Smooth muscle cell (in vitro differentiated cells): ENCODE results near the gene EDNRA. TPM values are rescaled to one million over a fixed set of nuclear protein-coding genes. Genes with fewer than 3 reads are reported as not detected.

Experiments used
- DNase-seq: peaks from one replicate; lab custom pipeline; 2025; ENCODE audit not compliant: unreplicated experiment; lab: John Stamatoyannopoulos, UW
- H2AFZ ChIP-seq: fragments of 200-600 bp; sonication (generic); 2 replicates; pipeline ENCODE4 v1.6.0; 2016; ENCODE audit warnings: antibody characterized with exemption, low read depth, mild to moderate bottlenecking
- H3F3A ChIP-seq: fragments of 200-600 bp; sonication (generic); 2 replicates; pipeline ENCODE4 v1.6.0; 2017; ENCODE audit warnings: antibody characterized with exemption, low read depth
- H3K27ac ChIP-seq: fragments of 200-600 bp; sonication (generic); 2 replicates; pipeline ENCODE4 v1.5.1; 2016; ENCODE audit warnings: low read depth, mild to moderate bottlenecking
- H3K27me3 ChIP-seq: fragments of 200-600 bp; sonication (generic); 2 replicates; pipeline ENCODE4 v1.6.1; 2016; ENCODE audit warnings: low read depth, mild to moderate bottlenecking
- H3K36me3 ChIP-seq: fragments of 200-600 bp; sonication (generic); 2 replicates; pipeline ENCODE4 v1.5.1; 2016; ENCODE audit warnings: low read depth
- H3K4me1 ChIP-seq: fragments of 200-600 bp; sonication (generic); 2 replicates; pipeline ENCODE4 v1.5.1; 2016; ENCODE audit warnings: low read depth
- H3K4me2 ChIP-seq: fragments of 200-600 bp; sonication (generic); 2 replicates; pipeline ENCODE4 v1.6.0; 2016; ENCODE audit warnings: mild to moderate bottlenecking
- H3K4me3 ChIP-seq: fragments of 200-600 bp; sonication (generic); 2 replicates; pipeline ENCODE4 v1.5.1; 2016; ENCODE audit warnings: mild to moderate bottlenecking
- H3K79me2 ChIP-seq: fragments of 200-600 bp; sonication (generic); 2 replicates; pipeline ENCODE4 v1.6.0; 2016; ENCODE audit warnings: low read depth, mild to moderate bottlenecking
- H3K9ac ChIP-seq: fragments of 200-600 bp; sonication (generic); 2 replicates; pipeline ENCODE4 v1.6.0; 2016; ENCODE audit warnings: low read depth
- H3K9me3 ChIP-seq: fragments of 200-600 bp; sonication (generic); replicated peaks from 2 replicates; pipeline ENCODE4 v1.5.1; 2016; ENCODE audit warnings: low read depth
- H4K20me1 ChIP-seq: fragments of 200-600 bp; sonication (generic); 2 replicates; pipeline ENCODE4 v1.6.0; 2016; ENCODE audit warnings: low read depth
- WGBS: methylation state at CpG from one replicate; pipeline ENCODE4 v1.1.7; 2016; ENCODE audit warnings: low lambda C conversion rate; 5-methylcytosine and 5-hydroxymethylcytosine counted together
- polyA plus RNA-seq: library from polyadenylated mRNA; unstranded; fragments of >200 nt; fragmentation: Nextera tagmentation; extraction: Ambion mirVana; gene quantifications from 2 replicates; pipeline ENCODE4 v1.2.1, GENCODE V29; 2016
- total RNA-seq: library from RNA; depleted of rRNA; stranded (reverse); fragments of >200 nt; gene quantifications from 2 replicates; pipeline ENCODE4 v1.2.3, GENCODE V29; 2014
- TF ChIP-seq, protein P1 (sequence below): fragments of 200-600 bp; sonication (generic); IDR thresholded peaks from 2 replicates; pipeline ENCODE4 v1.5.1; 2017; ENCODE audit warnings: borderline replicate concordance, mild to moderate bottlenecking, antibody characterized with exemption; ENCODE audit not compliant: insufficient read depth, poor library complexity, severe bottlenecking

EDNRA gene
- total and polyA plus RNA-seq, 2 experiments from 2014 or later = 4.8 to 8.6 TPM

GRCh38 chr4:147463065-147463464 is 17.8 kb upstream of the EDNRA start:
- WGBS = 90% methylated on average over 4 of the region's 4 CpGs
- H3K27me3 ChIP-seq = no peaks in the 10 kb centered on the region
- no peaks in the 10 kb centered on the region for H3K9me3 ChIP-seq
- H3K4me1 ChIP-seq = no peaks in the 10 kb centered on the region
- no peak overlapping the region for H3K4me3 ChIP-seq
- no peak overlapping the region for H3K27ac ChIP-seq
- H3K4me2 ChIP-seq = no peak overlapping the region
- H3K9ac ChIP-seq = no peak overlapping the region
- H2AFZ ChIP-seq = no peak overlapping the region
- no peaks in the 10 kb centered on the region for H4K20me1 ChIP-seq
- H3K36me3 ChIP-seq = no peaks in the 10 kb centered on the region
- no peak for DNase-seq
- no peaks in the 10 kb centered on the region for H3K79me2 ChIP-seq
- TF ChIP-seq, protein P1, sequence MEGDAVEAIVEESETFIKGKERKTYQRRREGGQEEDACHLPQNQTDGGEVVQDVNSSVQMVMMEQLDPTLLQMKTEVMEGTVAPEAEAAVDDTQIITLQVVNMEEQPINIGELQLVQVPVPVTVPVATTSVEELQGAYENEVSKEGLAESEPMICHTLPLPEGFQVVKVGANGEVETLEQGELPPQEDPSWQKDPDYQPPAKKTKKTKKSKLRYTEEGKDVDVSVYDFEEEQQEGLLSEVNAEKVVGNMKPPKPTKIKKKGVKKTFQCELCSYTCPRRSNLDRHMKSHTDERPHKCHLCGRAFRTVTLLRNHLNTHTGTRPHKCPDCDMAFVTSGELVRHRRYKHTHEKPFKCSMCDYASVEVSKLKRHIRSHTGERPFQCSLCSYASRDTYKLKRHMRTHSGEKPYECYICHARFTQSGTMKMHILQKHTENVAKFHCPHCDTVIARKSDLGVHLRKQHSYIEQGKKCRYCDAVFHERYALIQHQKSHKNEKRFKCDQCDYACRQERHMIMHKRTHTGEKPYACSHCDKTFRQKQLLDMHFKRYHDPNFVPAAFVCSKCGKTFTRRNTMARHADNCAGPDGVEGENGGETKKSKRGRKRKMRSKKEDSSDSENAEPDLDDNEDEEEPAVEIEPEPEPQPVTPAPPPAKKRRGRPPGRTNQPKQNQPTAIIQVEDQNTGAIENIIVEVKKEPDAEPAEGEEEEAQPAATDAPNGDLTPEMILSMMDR = no peak
- no peaks in the 10 kb centered on the region for H3F3A ChIP-seq

DNA sequence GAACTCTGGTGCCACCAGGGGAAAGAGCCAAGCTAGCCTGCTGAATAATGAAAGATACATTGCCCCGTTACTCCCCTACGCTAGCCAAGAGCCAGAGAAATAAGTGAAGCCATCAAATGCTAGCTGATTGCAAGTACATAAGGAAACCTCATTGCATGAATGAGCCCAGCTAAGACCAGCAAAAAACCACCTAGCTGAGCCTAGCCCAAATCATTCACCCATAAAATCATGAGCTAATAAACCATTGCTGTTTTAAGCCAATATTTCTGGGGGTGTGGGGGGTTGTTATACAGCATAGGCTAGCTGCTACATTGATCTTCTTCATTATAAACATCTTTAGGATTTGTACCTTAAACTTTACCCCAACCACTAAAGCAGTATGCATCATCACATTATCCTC is 15.4 kb upstream of the EDNRA start:
- Histone ChIP-seq H4K20me1 (no peaks in the 10 kb centered on the region), H3F3A (no peaks in the 10 kb centered on the region), H3K4me2 (no peak overlapping the region), H2AFZ (no peak overlapping the region), H3K27me3 (no peaks in the 10 kb centered on the region), H3K79me2 (no peaks in the 10 kb centered on the region), H3K36me3 (no peaks in the 10 kb centered on the region), H3K9ac (no peak overlapping the region), H3K9me3 (no peaks in the 10 kb centered on the region), H3K27ac (no peak overlapping the region), H3K4me3 (no peak overlapping the region), H3K4me1 (no peaks in the 10 kb centered on the region)
- no peak for DNase-seq
- TF ChIP-seq, protein P1 = no peak
- 89% methylated on average over 2 of the region's 2 CpGs for WGBS

DNA sequence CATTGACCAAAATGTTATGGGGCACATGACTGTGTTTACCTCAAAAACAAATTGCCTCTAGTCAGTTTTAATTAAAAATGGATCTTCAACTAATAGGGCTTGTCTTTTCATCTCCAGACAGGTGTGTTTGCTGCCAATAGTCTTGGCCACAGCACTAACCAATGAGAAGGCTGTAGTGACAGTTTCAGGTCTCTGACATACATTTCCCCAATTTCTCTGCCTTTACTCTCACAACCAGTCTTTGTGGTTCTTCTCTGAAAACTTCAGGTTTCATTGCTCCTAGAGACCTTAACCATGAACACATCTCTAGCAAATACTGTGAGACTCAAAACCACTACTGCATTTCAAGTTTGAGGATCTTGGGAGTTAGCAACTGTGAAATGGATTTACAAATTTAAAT is 3.5 kb upstream of the EDNRA start:
- no peak overlapping the region for H3K4me3 ChIP-seq
- DNase-seq = no peak
- peaks cover 9% of the 10 kb centered on the region for H3K27me3 ChIP-seq
- no peaks in the 10 kb centered on the region for H3K79me2 ChIP-seq
- H4K20me1 ChIP-seq = no peaks in the 10 kb centered on the region
- H3K27ac ChIP-seq = no peak overlapping the region
- H2AFZ ChIP-seq = no peak overlapping the region
- no peaks in the 10 kb centered on the region for H3F3A ChIP-seq
- TF ChIP-seq, protein P1 = no peak
- peaks cover 7% of the 10 kb centered on the region for H3K4me1 ChIP-seq
- H3K9ac ChIP-seq = no peak overlapping the region
- no peaks in the 10 kb centered on the region for H3K36me3 ChIP-seq
- H3K9me3 ChIP-seq = no peaks in the 10 kb centered on the region
- no peak overlapping the region for H3K4me2 ChIP-seq

DNA sequence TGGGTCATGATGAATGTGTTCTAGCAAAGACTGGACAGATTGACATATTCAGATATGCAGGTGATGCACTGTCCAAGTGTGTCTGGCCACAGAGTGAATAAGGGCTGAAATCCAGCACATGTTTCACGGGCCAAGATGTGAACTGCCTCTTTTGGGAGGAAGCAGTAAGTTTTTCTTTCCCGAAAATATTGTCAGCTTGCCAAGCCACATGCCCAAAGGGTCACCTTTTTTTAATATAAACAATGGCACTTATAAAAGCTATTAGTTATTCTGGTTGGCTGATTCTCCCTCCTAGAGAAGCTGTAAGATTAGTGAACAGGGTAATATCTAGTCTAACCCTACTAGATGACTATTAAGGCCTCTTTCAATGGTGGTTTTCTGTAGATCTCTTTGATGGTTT is 1.5 kb upstream of the EDNRA start:
- Histone ChIP-seq H2AFZ (no peak overlapping the region), H3K36me3 (no peaks in the 10 kb centered on the region), H3K79me2 (no peaks in the 10 kb centered on the region), H3K27ac (no peak overlapping the region), H3K9me3 (no peaks in the 10 kb centered on the region), H3K4me3 (no peak overlapping the region), H3K4me2 (no peak overlapping the region), H4K20me1 (no peaks in the 10 kb centered on the region), H3K9ac (no peak overlapping the region), H3K27me3 (peaks cover 9% of the 10 kb centered on the region), H3F3A (no peaks in the 10 kb centered on the region), H3K4me1 (peaks cover 7% of the 10 kb centered on the region)
- WGBS = 100% methylated on average over 2 of the region's 2 CpGs
- TF ChIP-seq, protein P1 = no peak
- no peak for DNase-seq
